ENCODE data around the gene TMEM144. TPM values are rescaled to one million over a fixed set of nuclear protein-coding genes. Genes with fewer than 3 reads are reported as not detected.
A peak's percentile ranks its signal among the peaks of the same experiment; 100 is the strongest.

The TMEM144 gene
- total and polyA plus RNA-seq, 11 donors, result 2.3 to 17.7 (median 10.4) TPM

- ATAC-seq, result no peak
- no peaks in the 10 kb centered on the region for H3K4me1 ChIP-seq
- no peak overlapping the region for H3K27ac ChIP-seq
These were observed 32.8 kb downstream of the TMEM144 start for GRCh38 chr4:158243071-158243470.

DNA sequence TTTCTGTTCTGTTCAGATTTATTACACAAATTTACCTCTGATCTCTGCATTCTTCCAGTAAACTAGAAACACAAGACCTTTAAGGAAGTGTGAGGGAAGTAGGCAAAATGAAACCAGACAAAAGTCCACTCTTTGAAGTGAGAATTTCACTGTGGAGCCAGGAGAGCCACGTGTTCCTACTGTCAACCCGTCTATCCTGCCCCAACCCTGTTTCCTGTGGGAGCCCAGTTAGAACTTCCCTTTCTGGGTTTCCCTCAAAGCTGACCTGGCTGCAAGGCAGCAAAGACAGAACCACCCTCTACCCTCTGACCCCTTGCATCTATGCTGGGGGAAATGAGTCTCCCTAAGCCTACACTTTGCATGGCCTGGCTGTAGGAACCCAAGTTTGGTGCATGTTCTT is 40.0 kb downstream of the TMEM144 start:
- TF ChIP-seq CTCF (IDR thresholded peaks at IDR 0.05) (no peak), POLR2A (IDR thresholded peaks at IDR 0.05) (no peak)
- intact Hi-C loops (cut with DNase I), result loop anchor here (5.0 to 10.0 kb wide), 10 partner anchors 48 to 377 kb away; partner anchors contain the start of gene GASK1B (in 1 of the 10)
- DNase-seq (peak in 1 of 5 donors; percentile 28), ATAC-seq (peak in 3 of 4 donors; percentile 47 to 62 (median 61))
- H3K36me3 ChIP-seq, result peaks cover 0 to 17% (median 6%) of the 10 kb centered on the region in 9 donors
- H3K27ac ChIP-seq, result peak overlapping the region in 1 of 12 donors; percentile 4
- H3K4me1 ChIP-seq, result peaks cover 0 to 23% (median 0%) of the 10 kb centered on the region in 12 donors
- H3K4me3 ChIP-seq, result no peak overlapping the region
- no peaks in the 10 kb centered on the region for H3K9me3 ChIP-seq
- H3K27me3 ChIP-seq, result no peaks in the 10 kb centered on the region
- 28 to 61% (median 49%) methylated on average over 2 of the region's 2 CpGs for WGBS, 4 donors

More at GRCh38 chr4:158243071-158243470, 32.8 kb downstream of the TMEM144 start:
- DNase-seq, result no peak
- Histone ChIP-seq H3K4me3 (no peak overlapping the region), H3K27me3 (no peaks in the 10 kb centered on the region), H3K36me3 (peaks cover 0 to 83% (median 57%) of the 10 kb centered on the region in 9 donors), H3K9me3 (no peaks in the 10 kb centered on the region)
- intact Hi-C loops (cut with DNase I), result loop anchor here in 1 of 10 donors (5.0 kb wide), 1 partner anchor 61 kb away; no protein-coding TSS in a partner anchor
- no peak for TF ChIP-seq CTCF (IDR thresholded peaks at IDR 0.05)
- TF ChIP-seq POLR2A (IDR thresholded peaks at IDR 0.05), result no peak

GRCh38 chr4:158253350-158253980 is 43.2 kb downstream of the TMEM144 start:
- peak in 4 of 5 donors; percentile 33 to 52 (median 36) for DNase-seq
- Histone ChIP-seq H3K9me3 (no peaks in the 10 kb centered on the region), H3K36me3 (peaks cover 0 to 4% (median 0%) of the 10 kb centered on the region in 9 donors), H3K4me1 (peaks cover 0 to 23% (median 0%) of the 10 kb centered on the region in 12 donors), H3K27me3 (no peaks in the 10 kb centered on the region), H3K27ac (no peak overlapping the region), H3K4me3 (no peak overlapping the region)
- 33 to 34% (median 33%) methylated on average over 6 of the region's 6 CpGs for WGBS, 4 donors
- peak; percentile 34 to 81 (median 78) for ATAC-seq
- TF ChIP-seq POLR2A (IDR thresholded peaks at IDR 0.05), result no peak
- peak; percentile 29 to 75 (median 63) for TF ChIP-seq CTCF (IDR thresholded peaks at IDR 0.05)
- intact Hi-C loops (cut with DNase I), result loop anchor here (2.0 to 10.0 kb wide), 12 partner anchors 51 to 374 kb away; partner anchors contain the start of gene GASK1B (in 1 of the 10)

DNA sequence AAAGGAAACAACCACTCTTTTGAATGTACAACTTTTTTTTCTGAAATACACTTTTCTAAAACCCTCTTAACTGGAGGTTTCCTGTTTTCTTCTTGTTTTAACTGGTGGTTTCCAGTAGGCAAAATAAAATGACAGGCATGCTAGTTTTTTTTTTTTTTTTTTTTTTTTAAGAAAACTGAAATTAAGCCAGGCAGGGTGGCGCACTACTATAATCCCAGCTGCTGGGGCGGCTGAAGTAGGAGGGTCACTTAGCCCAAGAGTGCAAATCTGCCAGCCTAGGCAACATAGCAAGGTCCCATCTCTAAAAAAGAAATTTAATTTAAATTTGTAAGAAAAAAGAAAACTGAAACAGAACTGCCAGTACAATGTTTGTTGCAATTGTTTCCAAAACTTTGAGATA is 44.0 kb downstream of the TMEM144 start:
- DNase-seq, result no peak
- H3K27me3 ChIP-seq, result no peaks in the 10 kb centered on the region
- TF ChIP-seq POLR2A (IDR thresholded peaks at IDR 0.05) (no peak), CTCF (IDR thresholded peaks at IDR 0.05) (no peak)
- peaks cover 0 to 23% (median 0%) of the 10 kb centered on the region in 12 donors for H3K4me1 ChIP-seq
- 89 to 94% (median 91%) methylated on average over 2 of the region's 2 CpGs for WGBS, 4 donors
- H3K9me3 ChIP-seq, result no peaks in the 10 kb centered on the region
- no peak for ATAC-seq
- peaks cover 0 to 4% (median 0%) of the 10 kb centered on the region in 9 donors for H3K36me3 ChIP-seq
- H3K4me3 ChIP-seq, result no peak overlapping the region
- no peak overlapping the region for H3K27ac ChIP-seq
- intact Hi-C loops (cut with DNase I), result loop anchor here (2.0 to 10.0 kb wide), 12 partner anchors 52 to 373 kb away; partner anchors contain the start of gene GASK1B (in 1 of the 10)

Data from heart left ventricle (tissue), 16 donors.